ENCODE data around the gene ARHGAP28. TPM values are rescaled to one million over a fixed set of nuclear protein-coding genes. Genes with fewer than 3 reads are reported as not detected.
A peak's percentile ranks its signal among the peaks of the same experiment; 100 is the strongest.
"Not testable (repeated sequence)": the region's sequence is repeated elsewhere in the genome, so short reads cannot be mapped to it uniquely, and the experiment has no call there.

The ARHGAP28 gene
- total RNA-seq, 4 donors from 2014 or later: 0.52 to 1.7 (median 0.75) TPM

- intact Hi-C loops (cut with DNase I): no loop called here
- no peaks in the 10 kb centered on the region for H3K36me3 ChIP-seq
- no peak for TF ChIP-seq EP300 (IDR thresholded peaks at IDR 0.05)
- TF ChIP-seq POLR2A (IDR thresholded peaks at IDR 0.05; ENCODE audit: low read depth): no peak
- TF ChIP-seq CTCF (IDR thresholded peaks at IDR 0.05): no peak
- TF ChIP-seq POLR2AphosphoS5 (IDR thresholded peaks at IDR 0.05): no peak
- H3K4me3 ChIP-seq: no peak overlapping the region
- H3K27me3 ChIP-seq: no peaks in the 10 kb centered on the region
- 71% methylated on average over 7 of the region's 7 CpGs for WGBS
- no peaks in the 10 kb centered on the region for H3K4me1 ChIP-seq
- no peak overlapping the region for H3K27ac ChIP-seq (replicated peaks in 1 of 4)
- DNase-seq (ENCODE audit: extremely low spot score): peak; percentile 12
- H3K9me3 ChIP-seq: no peaks in the 10 kb centered on the region
Observed at GRCh38 chr18:6938003-6938402, 208.5 kb downstream of the ARHGAP28 start.

GRCh38 chr18:6938403-6938802, 208.9 kb downstream of the ARHGAP28 start:
- H3K9me3 ChIP-seq; intact Hi-C loops (cut with DNase I); DNase-seq (ENCODE audit: extremely low spot score); H3K27me3 ChIP-seq; H3K27ac ChIP-seq (replicated peaks in 1 of 4); H3K4me3 ChIP-seq; H3K36me3 ChIP-seq; H3K4me1 ChIP-seq: not testable (repeated sequence)
- WGBS: 63% methylated on average over 2 of the region's 2 CpGs

GRCh38 chr18:6939972-6940371, 210.5 kb downstream of the ARHGAP28 start:
- intact Hi-C loops (cut with DNase I): no loop called here
- no peak overlapping the region for H3K27ac ChIP-seq (replicated peaks in 1 of 4)
- no peaks in the 10 kb centered on the region for H3K36me3 ChIP-seq
- H3K27me3 ChIP-seq: no peaks in the 10 kb centered on the region
- no peaks in the 10 kb centered on the region for H3K4me1 ChIP-seq
- H3K4me3 ChIP-seq: no peak overlapping the region
- DNase-seq (ENCODE audit: extremely low spot score): no peak
- H3K9me3 ChIP-seq: no peaks in the 10 kb centered on the region
- TF ChIP-seq CTCF (IDR thresholded peaks at IDR 0.05) (no peak), EP300 (IDR thresholded peaks at IDR 0.05) (no peak), POLR2A (IDR thresholded peaks at IDR 0.05; ENCODE audit: low read depth) (no peak), POLR2AphosphoS5 (IDR thresholded peaks at IDR 0.05) (no peak)
- WGBS: 91% methylated on average over 4 of the region's 4 CpGs

- Histone ChIP-seq H3K9me3 (no peaks in the 10 kb centered on the region), H3K27me3 (no peaks in the 10 kb centered on the region), H3K4me3 (no peak overlapping the region), H3K36me3 (no peaks in the 10 kb centered on the region), H3K4me1 (no peaks in the 10 kb centered on the region), H3K27ac (replicated peaks in 1 of 4) (no peak overlapping the region)
- no peak for TF ChIP-seq CTCF (IDR thresholded peaks at IDR 0.05)
- TF ChIP-seq EP300 (IDR thresholded peaks at IDR 0.05): no peak
- no peak for TF ChIP-seq POLR2AphosphoS5 (IDR thresholded peaks at IDR 0.05)
- DNase-seq (ENCODE audit: extremely low spot score): no peak
- 92% methylated on average over 8 of the region's 9 CpGs for WGBS
- intact Hi-C loops (cut with DNase I): no loop called here
Observed at GRCh38 chr18:6940451-6940850, 210.9 kb downstream of the ARHGAP28 start.

- H3K27me3 ChIP-seq: peaks cover 0 to 2% (median 0%) of the 10 kb centered on the region in 4 donors
- TF ChIP-seq POLR2A (IDR thresholded peaks at IDR 0.05; ENCODE audit: low read depth): no peak
- no peak for TF ChIP-seq EP300 (IDR thresholded peaks at IDR 0.05)
- intact Hi-C loops (cut with DNase I): no loop called here
- 53% methylated on average over 11 of the region's 11 CpGs for WGBS
- H3K4me1 ChIP-seq: no peaks in the 10 kb centered on the region
- no peak overlapping the region for H3K27ac ChIP-seq (replicated peaks in 1 of 4)
- DNase-seq (ENCODE audit: extremely low spot score): no peak
- H3K36me3 ChIP-seq: no peaks in the 10 kb centered on the region
- no peak overlapping the region for H3K4me3 ChIP-seq
- H3K9me3 ChIP-seq: no peaks in the 10 kb centered on the region
Observed at GRCh38 chr18:6941996-6942395, 212.5 kb downstream of the ARHGAP28 start.

- Histone ChIP-seq H3K4me1 (no peaks in the 10 kb centered on the region), H3K4me3 (no peak overlapping the region), H3K27me3 (peaks cover 0 to 7% (median 0%) of the 10 kb centered on the region in 4 donors), H3K9me3 (no peaks in the 10 kb centered on the region), H3K36me3 (no peaks in the 10 kb centered on the region), H3K27ac (replicated peaks in 1 of 4) (no peak overlapping the region)
- 90% methylated on average over 3 of the region's 3 CpGs for WGBS
- intact Hi-C loops (cut with DNase I): no loop called here
- no peak for DNase-seq (ENCODE audit: extremely low spot score)
- TF ChIP-seq EP300 (IDR thresholded peaks at IDR 0.05) (no peak), POLR2A (IDR thresholded peaks at IDR 0.05; ENCODE audit: low read depth) (no peak), CTCF (IDR thresholded peaks at IDR 0.05) (no peak), POLR2AphosphoS5 (IDR thresholded peaks at IDR 0.05) (no peak)
Observed at GRCh38 chr18:6942742-6943141, 213.2 kb downstream of the ARHGAP28 start.
